WTC11 (cell line): Measurements from ENCODE around the gene TMPRSS6. TPM values are rescaled to one million over a fixed set of nuclear protein-coding genes. Genes with fewer than 3 reads are reported as not detected.

ENCODE experiments used
- ATAC-seq: fragments of 200-7000 bp; cut with Tn5 transposase; 2 replicates; pipeline ENCODE4 v1.10.0; 2021; ENCODE audit warnings: mild to moderate bottlenecking, moderate library complexity
- CTCF ChIA-PET: fragments of 300-600 bp; sonication (Branson Sonifier 250); formaldehyde crosslinking; loops from one replicate; lab custom pipeline; 2021; ENCODE audit warnings: antibody characterized with exemption; lab: Charles Lee
- POLR2A ChIA-PET: fragments of 350-600 bp; sonication (Branson Sonifier 250); formaldehyde crosslinking; loops from one replicate; lab custom pipeline; 2021; ENCODE audit warnings: antibody characterized with exemption; lab: Charles Lee
- DNase-seq: peaks from one replicate; pipeline ENCODE4 v3.0.0; 2021; ENCODE audit warnings: low spot score
- H3K27ac Mint-ChIP-seq: 2 replicates; pipeline ENCODE4 v1.8.0; 2021; ENCODE audit warnings: mixed read lengths
- H3K27me3 Mint-ChIP-seq: 2 replicates; pipeline ENCODE4 v1.8.0; 2021; ENCODE audit warnings: low read depth, mild to moderate bottlenecking, moderate library complexity, mixed read lengths
- H3K36me3 Mint-ChIP-seq: 2 replicates; pipeline ENCODE4 v1.8.0; 2021; ENCODE audit warnings: mixed read lengths
- H3K4me1 Mint-ChIP-seq: 2 replicates; pipeline ENCODE4 v1.8.0; 2022; ENCODE audit warnings: mixed read lengths
- H3K4me3 Mint-ChIP-seq: 2 replicates; pipeline ENCODE4 v1.8.0; 2021; ENCODE audit warnings: mild to moderate bottlenecking, moderate library complexity, mixed read lengths
- H3K9me3 Mint-ChIP-seq: 2 replicates; pipeline ENCODE4 v1.8.0; 2021; ENCODE audit warnings: mixed read lengths
- CDX4 ChIP-seq: fragments of 250-450 bp; sonication (Bioruptor Pico); IDR thresholded peaks from 2 replicates; pipeline ENCODE4 v1.9.0; 2021; ENCODE audit warnings: moderate library complexity, mild to moderate bottlenecking, inconsistent platforms, borderline replicate concordance
- CREB1 ChIP-seq: sonication (generic); formaldehyde crosslinking; IDR thresholded peaks from 2 replicates; pipeline ENCODE4 v1.8.0; 2023; ENCODE audit warnings: mild to moderate bottlenecking, missing genetic modification reagents
- E2F4 ChIP-seq: sonication (generic); formaldehyde crosslinking; IDR thresholded peaks from 2 replicates; pipeline ENCODE4 v1.8.1; 2022; ENCODE audit warnings: low read depth, mild to moderate bottlenecking, moderate library complexity, missing genetic modification reagents, borderline replicate concordance
- ELF4 ChIP-seq: sonication (generic); formaldehyde crosslinking; IDR thresholded peaks from 2 replicates; pipeline ENCODE4 v1.8.1; 2022; ENCODE audit warnings: low read depth, mild to moderate bottlenecking, moderate library complexity, missing genetic modification reagents
- GTF2I ChIP-seq: fragments of 250-450 bp; sonication (Bioruptor Pico); conservative IDR thresholded peaks from 2 replicates; pipeline ENCODE4 v1.4.0; 2021; ENCODE audit warnings: mild to moderate bottlenecking
- HMGA2 ChIP-seq: fragments of 250-450 bp; sonication (Bioruptor Pico); IDR thresholded peaks from 2 replicates; pipeline ENCODE4 v1.4.0; 2021; ENCODE audit warnings: mild to moderate bottlenecking, moderate library complexity
- MLX ChIP-seq: sonication (generic); formaldehyde crosslinking; IDR thresholded peaks from 2 replicates; pipeline ENCODE4 v1.8.1; 2023; ENCODE audit warnings: mild to moderate bottlenecking, missing genetic modification reagents, moderate library complexity
- NFATC4 ChIP-seq: fragments of 250-450 bp; sonication (Bioruptor Pico); IDR thresholded peaks from 2 replicates; pipeline ENCODE4 v1.9.0; 2021; ENCODE audit warnings: mild to moderate bottlenecking
- NFYB ChIP-seq: sonication (generic); formaldehyde crosslinking; conservative IDR thresholded peaks from 2 replicates; pipeline ENCODE4 v1.8.0; 2022; ENCODE audit warnings: low read depth, missing genetic modification reagents
- PRDM15 ChIP-seq: sonication (generic); formaldehyde crosslinking; IDR thresholded peaks from 2 replicates; pipeline ENCODE4 v1.8.0; 2022; ENCODE audit warnings: missing genetic modification reagents
- PRRX2 ChIP-seq: fragments of 250-450 bp; sonication (Bioruptor Pico); IDR thresholded peaks from 2 replicates; pipeline ENCODE4 v1.8.0; 2021; ENCODE audit warnings: mild to moderate bottlenecking
- SMAD3 ChIP-seq: sonication (generic); formaldehyde crosslinking; IDR thresholded peaks from 2 replicates; pipeline ENCODE4 v1.8.0; 2022; ENCODE audit warnings: missing genetic modification reagents, mild to moderate bottlenecking, borderline replicate concordance
- STAT6 ChIP-seq: sonication (generic); formaldehyde crosslinking; conservative IDR thresholded peaks from 2 replicates; pipeline ENCODE4 v1.8.1; 2023; ENCODE audit warnings: mild to moderate bottlenecking, low read depth, missing genetic modification reagents, moderate library complexity
- TP53 ChIP-seq: sonication (generic); formaldehyde crosslinking; IDR thresholded peaks from 2 replicates; pipeline ENCODE4 v1.8.1; 2023; ENCODE audit warnings: mild to moderate bottlenecking, missing genetic modification reagents
- USF2 ChIP-seq: sonication (generic); formaldehyde crosslinking; IDR thresholded peaks from 2 replicates; pipeline ENCODE4 v1.8.1; 2023; ENCODE audit warnings: mild to moderate bottlenecking, missing genetic modification reagents, moderate library complexity
- ZBTB43 ChIP-seq: sonication (generic); formaldehyde crosslinking; IDR thresholded peaks from 2 replicates; pipeline ENCODE4 v1.8.1; 2023; ENCODE audit warnings: mild to moderate bottlenecking, missing genetic modification reagents
- ZNF219 ChIP-seq: sonication (generic); formaldehyde crosslinking; IDR thresholded peaks from 2 replicates; pipeline ENCODE4 v1.8.0; 2023; ENCODE audit warnings: missing genetic modification reagents, mild to moderate bottlenecking, borderline replicate concordance
- ZNF232 ChIP-seq: sonication (generic); formaldehyde crosslinking; IDR thresholded peaks from 2 replicates; pipeline ENCODE4 v1.8.0; 2022; ENCODE audit warnings: mild to moderate bottlenecking, missing genetic modification reagents
- ZNF416 ChIP-seq: fragments of 250-450 bp; sonication (Bioruptor Pico); IDR thresholded peaks from 2 replicates; pipeline ENCODE4 v1.9.0; 2021; ENCODE audit warnings: mild to moderate bottlenecking, inconsistent platforms
- ZNF425 ChIP-seq: fragments of 250-450 bp; sonication (Bioruptor Pico); conservative IDR thresholded peaks from 2 replicates; pipeline ENCODE4 v1.9.0; 2021; ENCODE audit warnings: mild to moderate bottlenecking
- ZNF512 ChIP-seq: sonication (generic); formaldehyde crosslinking; IDR thresholded peaks from 2 replicates; pipeline ENCODE4 v1.8.1; 2022; ENCODE audit warnings: missing genetic modification reagents, borderline replicate concordance
- total RNA-seq: library from RNA; stranded (reverse); gene quantifications from 3 replicates; pipeline ENCODE4 v1.2.3, GENCODE V29; 2021

Gene TMPRSS6
- total RNA-seq, 1 experiment from 2014 or later = 0.11 TPM

- no peak for TF ChIP-seq ZBTB43
- TF ChIP-seq ZNF416 = no peak
- no peak for TF ChIP-seq NFATC4 (CRISPR knock-in tag)
- TF ChIP-seq ZNF232 (CRISPR knock-in tag) = no peak
- TF ChIP-seq E2F4 (CRISPR knock-in tag) = no peak
- no peak for TF ChIP-seq PRRX2 (CRISPR knock-in tag)
- TF ChIP-seq ZNF219 (CRISPR knock-in tag) = no peak
- no peak for TF ChIP-seq ZNF512 (CRISPR knock-in tag)
- TF ChIP-seq HMGA2 = no peak
- TF ChIP-seq, all 79 proteins: peak for 0
Observed at GRCh38 chr22:37049224-37049623, 60.3 kb downstream of the TMPRSS6 start (continued).

- no peak for DNase-seq
- CTCF ChIA-PET = interaction anchor here (0.6 to 1.3 kb wide), 3 partner anchors 27 to 587 kb away, joined by 3 to 5 read pairs (median 4); no protein-coding TSS in a partner anchor
- Mint-ChIP-seq H3K27me3 (peaks cover 12% of the 10 kb centered on the region), H3K4me3 (no peak overlapping the region), H3K4me1 (peaks cover 14% of the 10 kb centered on the region), H3K27ac (no peak overlapping the region), H3K9me3 (no peaks in the 10 kb centered on the region), H3K36me3 (no peaks in the 10 kb centered on the region)
- ATAC-seq = no peak
- POLR2A ChIA-PET = interaction anchor here (0.5 kb wide), 1 partner anchor 13 kb away, joined by 3 read pairs; no protein-coding TSS in a partner anchor
- TF ChIP-seq STAT6 (CRISPR knock-in tag) = no peak
- TF ChIP-seq CDX4 (CRISPR knock-in tag) = no peak
- TF ChIP-seq NFYB (CRISPR knock-in tag) = no peak
- TF ChIP-seq ZNF219 (CRISPR knock-in tag) = no peak
- TF ChIP-seq USF2 = no peak
- no peak for TF ChIP-seq TP53
- no peak for TF ChIP-seq GTF2I (CRISPR knock-in tag)
- no peak for TF ChIP-seq PRDM15
- no peak for TF ChIP-seq SMAD3 (CRISPR knock-in tag)
- TF ChIP-seq ZNF425 (CRISPR knock-in tag) = no peak
- no peak for TF ChIP-seq MLX
- no peak for TF ChIP-seq CREB1 (CRISPR knock-in tag)
- TF ChIP-seq ELF4 = no peak
Observed at GRCh38 chr22:37048133-37048532, 61.4 kb downstream of the TMPRSS6 start.
